ENCODE results near the gene CDH23. TPM values are rescaled to one million over a fixed set of nuclear protein-coding genes. Genes with fewer than 3 reads are reported as not detected.

Gene CDH23
- total RNA-seq, 4 donors from 2014 or later, result 7.1 to 56.2 (median 25.4) TPM

DNA sequence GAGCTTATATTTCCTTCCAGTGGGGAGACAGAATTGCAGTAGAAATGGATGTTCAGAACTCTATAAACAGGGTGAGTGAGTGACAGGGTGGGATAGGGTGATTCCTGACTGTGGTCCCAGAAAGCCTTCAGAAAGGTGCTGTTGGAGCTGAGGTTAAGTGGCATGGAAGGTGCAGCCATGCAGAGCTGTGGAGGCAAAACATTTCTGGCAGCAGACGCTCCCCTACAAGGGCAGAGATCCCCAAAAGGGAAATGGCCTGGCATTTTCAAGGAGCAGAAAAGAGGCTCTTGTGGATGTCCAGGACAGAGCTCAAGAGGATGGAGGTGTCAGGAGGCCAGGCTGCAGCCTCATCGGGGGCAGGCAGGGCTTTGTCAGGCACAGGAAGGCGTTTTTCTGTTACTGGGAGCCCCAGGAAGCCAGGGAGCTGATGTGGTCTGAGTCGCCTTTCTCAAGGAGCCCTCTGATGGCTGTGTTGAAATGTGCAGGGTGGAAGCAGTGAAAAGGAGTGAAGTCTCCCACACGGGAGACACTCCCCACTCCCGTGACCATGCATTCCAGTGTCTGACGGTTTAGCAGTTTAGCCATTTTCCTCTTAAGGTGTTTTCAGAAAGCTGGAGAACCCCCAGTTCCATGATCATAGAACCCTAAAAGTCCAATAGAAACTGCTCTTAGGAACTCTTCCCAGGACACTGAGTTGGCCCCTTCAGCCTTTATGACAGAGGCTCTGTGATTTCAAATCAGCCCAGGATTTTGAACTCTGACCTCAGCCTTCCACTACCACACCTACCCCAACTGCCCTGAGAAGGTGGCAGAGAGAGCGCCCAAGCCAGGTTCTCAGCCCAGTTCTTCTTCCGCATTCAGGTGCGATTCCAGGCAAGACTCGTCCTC lies 226.6 kb downstream of the CDH23 start:
- DNase-seq, result peak; percentile 38 to 39
- intact Hi-C loops (cut with DNase I; ENCODE audit: low total_unique reads), result loop anchor here (5.0 kb wide), 1 partner anchor 321 kb away; no protein-coding TSS in a partner anchor
- H3K27ac ChIP-seq, result peak overlapping the region in 1 of 2 donors; percentile 60
- H3K9me3 ChIP-seq, result no peaks in the 10 kb centered on the region
- H3K4me3 ChIP-seq, result no peak overlapping the region
- peaks cover 0 to 4% of the 10 kb centered on the region in 2 donors for H3K4me1 ChIP-seq
- no peaks in the 10 kb centered on the region for H3K27me3 ChIP-seq
- TF ChIP-seq, protein P1, sequence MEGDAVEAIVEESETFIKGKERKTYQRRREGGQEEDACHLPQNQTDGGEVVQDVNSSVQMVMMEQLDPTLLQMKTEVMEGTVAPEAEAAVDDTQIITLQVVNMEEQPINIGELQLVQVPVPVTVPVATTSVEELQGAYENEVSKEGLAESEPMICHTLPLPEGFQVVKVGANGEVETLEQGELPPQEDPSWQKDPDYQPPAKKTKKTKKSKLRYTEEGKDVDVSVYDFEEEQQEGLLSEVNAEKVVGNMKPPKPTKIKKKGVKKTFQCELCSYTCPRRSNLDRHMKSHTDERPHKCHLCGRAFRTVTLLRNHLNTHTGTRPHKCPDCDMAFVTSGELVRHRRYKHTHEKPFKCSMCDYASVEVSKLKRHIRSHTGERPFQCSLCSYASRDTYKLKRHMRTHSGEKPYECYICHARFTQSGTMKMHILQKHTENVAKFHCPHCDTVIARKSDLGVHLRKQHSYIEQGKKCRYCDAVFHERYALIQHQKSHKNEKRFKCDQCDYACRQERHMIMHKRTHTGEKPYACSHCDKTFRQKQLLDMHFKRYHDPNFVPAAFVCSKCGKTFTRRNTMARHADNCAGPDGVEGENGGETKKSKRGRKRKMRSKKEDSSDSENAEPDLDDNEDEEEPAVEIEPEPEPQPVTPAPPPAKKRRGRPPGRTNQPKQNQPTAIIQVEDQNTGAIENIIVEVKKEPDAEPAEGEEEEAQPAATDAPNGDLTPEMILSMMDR (IDR thresholded peaks at IDR 0.05), result no peak
- no peak for TF ChIP-seq POLR2A (IDR thresholded peaks at IDR 0.05)
- H3K36me3 ChIP-seq, result no peaks in the 10 kb centered on the region

DNA sequence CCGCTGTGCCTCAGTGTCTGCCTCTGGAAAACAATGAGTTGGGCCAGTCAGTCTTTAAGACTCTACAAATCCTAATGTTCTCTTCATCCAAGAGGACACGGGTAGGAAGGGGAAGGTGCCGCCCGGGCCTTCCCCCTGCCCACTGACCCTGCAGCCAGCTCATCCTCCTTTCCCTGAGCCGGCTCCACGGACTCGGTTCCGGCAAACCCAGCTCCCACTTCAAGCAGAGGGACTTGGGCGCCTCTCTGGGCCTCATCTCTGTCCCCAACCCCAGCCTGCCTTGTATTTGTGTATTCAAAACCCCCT lies 227.2 kb downstream of the CDH23 start:
- no peaks in the 10 kb centered on the region for H3K27me3 ChIP-seq
- DNase-seq, result no peak
- intact Hi-C loops (cut with DNase I; ENCODE audit: low total_unique reads), result loop anchor here (5.0 kb wide), 1 partner anchor 322 kb away; no protein-coding TSS in a partner anchor
- H3K9me3 ChIP-seq, result no peaks in the 10 kb centered on the region
- H3K4me3 ChIP-seq, result no peak overlapping the region
- TF ChIP-seq POLR2A (IDR thresholded peaks at IDR 0.05), result no peak
- TF ChIP-seq, protein P1 (IDR thresholded peaks at IDR 0.05), result no peak
- H3K27ac ChIP-seq, result no peak overlapping the region
- peaks cover 0 to 4% of the 10 kb centered on the region in 2 donors for H3K4me1 ChIP-seq
- H3K36me3 ChIP-seq, result no peaks in the 10 kb centered on the region

DNA sequence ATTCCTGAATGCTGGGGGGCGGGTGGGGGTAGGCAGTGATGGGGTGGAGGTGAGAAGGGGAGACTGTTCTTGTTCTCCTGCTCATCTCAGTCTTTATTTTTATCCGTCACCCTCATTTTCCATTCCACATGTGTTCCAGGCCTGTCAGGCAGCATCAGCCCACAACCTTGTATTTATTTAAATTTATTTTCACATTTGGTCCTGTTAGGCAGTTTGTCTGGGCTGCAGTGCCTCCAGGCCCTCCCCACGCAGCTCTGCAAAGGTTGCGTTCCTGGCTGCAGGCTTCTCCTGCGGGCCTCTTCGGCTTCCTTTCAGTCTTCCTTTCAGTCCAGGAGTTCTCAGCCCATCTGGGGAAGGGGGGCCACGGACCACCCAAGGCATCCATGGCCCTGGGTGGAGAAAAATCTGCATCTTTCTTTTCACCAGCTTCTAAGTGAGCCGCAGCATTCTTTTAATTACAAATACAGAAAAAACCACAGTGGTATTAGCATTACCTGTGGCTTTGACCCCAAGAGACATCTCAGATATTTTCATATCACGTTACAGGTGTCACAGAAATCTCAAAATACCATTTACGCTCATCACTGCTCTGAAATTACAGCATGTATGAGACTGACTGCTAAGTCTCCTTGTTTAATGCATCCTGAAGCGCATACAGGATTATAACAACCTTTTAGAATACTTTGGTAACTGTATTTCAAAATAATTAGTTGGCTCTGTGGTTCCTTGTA lies 228.9 kb downstream of the CDH23 start:
- H3K4me3 ChIP-seq, result no peak overlapping the region
- TF ChIP-seq, protein P1 (IDR thresholded peaks at IDR 0.05), result no peak
- no peak for TF ChIP-seq POLR2A (IDR thresholded peaks at IDR 0.05)
- intact Hi-C loops (cut with DNase I; ENCODE audit: low total_unique reads), result no loop called here
- H3K4me1 ChIP-seq, result peaks cover 0 to 4% of the 10 kb centered on the region in 2 donors
- H3K27ac ChIP-seq, result no peak overlapping the region
- DNase-seq, result no peak
- no peaks in the 10 kb centered on the region for H3K36me3 ChIP-seq
- H3K9me3 ChIP-seq, result no peaks in the 10 kb centered on the region
- no peaks in the 10 kb centered on the region for H3K27me3 ChIP-seq

DNA sequence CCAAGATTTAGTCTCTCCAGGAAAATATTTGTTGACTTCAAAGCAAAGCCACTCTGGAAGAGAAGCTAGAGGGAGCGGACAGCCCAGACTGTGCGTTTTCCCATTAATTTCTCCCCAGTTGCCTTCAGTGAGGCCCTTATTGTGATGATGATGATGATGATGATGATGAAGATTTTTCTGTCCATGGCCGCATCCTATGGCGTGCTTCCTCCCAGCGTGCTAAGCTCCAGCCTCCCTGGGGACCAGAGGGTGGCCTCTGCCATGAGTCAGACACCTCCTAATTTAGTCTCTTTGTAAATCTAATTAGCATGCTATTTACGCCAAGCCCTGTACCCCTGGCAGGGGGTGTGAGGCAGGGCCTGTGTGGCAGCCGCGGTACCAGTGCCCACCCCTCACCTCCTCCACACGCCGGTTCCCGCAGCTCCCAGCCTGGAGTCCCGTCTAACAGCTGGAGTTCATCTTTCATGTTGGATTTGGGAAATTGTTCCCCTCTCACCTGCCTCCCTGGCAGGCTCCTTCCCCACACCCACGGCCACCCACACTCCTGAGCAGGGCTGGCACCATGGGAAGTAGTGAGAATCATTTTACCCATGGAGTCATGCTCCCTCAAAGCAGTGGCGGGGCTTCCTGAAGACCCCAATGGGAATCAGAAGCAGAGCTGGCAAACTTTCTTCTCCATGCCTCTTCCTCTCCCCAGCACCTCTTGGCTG lies 230.7 kb downstream of the CDH23 start:
- H3K4me1 ChIP-seq, result peaks cover 0 to 4% of the 10 kb centered on the region in 2 donors
- H3K9me3 ChIP-seq, result no peaks in the 10 kb centered on the region
- no peak overlapping the region for H3K27ac ChIP-seq
- no peak overlapping the region for H3K4me3 ChIP-seq
- no peak for DNase-seq
- TF ChIP-seq, protein P1 (IDR thresholded peaks at IDR 0.05), result no peak
- no peak for TF ChIP-seq POLR2A (IDR thresholded peaks at IDR 0.05)
- intact Hi-C loops (cut with DNase I; ENCODE audit: low total_unique reads), result no loop called here
- H3K36me3 ChIP-seq, result no peaks in the 10 kb centered on the region
- H3K27me3 ChIP-seq, result no peaks in the 10 kb centered on the region

Measured in uterus (tissue), 4 donors.